ENCODE results near the gene USP24.

DNA sequence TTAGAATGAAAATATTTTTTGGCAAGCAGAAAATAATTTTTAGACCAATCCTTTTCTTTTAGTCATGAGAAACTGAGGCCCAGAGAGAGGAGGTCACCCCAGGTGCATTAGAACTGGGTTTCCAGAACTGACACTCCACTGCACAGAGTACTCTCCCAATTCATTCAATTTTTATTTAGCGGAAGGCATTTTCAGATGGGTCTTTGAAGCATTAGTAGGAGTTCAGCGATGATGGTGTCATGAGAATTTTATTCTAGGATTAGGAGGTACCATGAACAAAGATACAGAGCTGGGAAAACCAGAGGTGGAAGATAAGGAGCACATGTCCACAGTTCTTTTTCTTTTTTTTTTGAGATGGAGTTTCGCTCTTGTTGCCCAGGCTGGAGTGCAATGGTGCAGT, 173.6 kb downstream of the USP24 start:
- TF ChIP-seq CTCF (IDR thresholded peaks at IDR 0.05) (no peak), IRF3 (IDR thresholded peaks at IDR 0.05; ENCODE audit: low read depth, low read length) (no peak), FOXM1 (IDR thresholded peaks at IDR 0.05; ENCODE audit: low read depth) (no peak), MAX (IDR thresholded peaks at IDR 0.05; ENCODE audit: low read depth) (no peak), SIN3A (IDR thresholded peaks at IDR 0.05; ENCODE audit: borderline replicate concordance, low read depth, low read length) (no peak), CHD2 (IDR thresholded peaks at IDR 0.05; ENCODE audit: low read length, partially characterized antibody) (no peak), REST (IDR thresholded peaks at IDR 0.05; ENCODE audit: low read depth, low read length) (no peak), YY1 (IDR thresholded peaks at IDR 0.05; ENCODE audit: low read depth) (no peak), GABPA (IDR thresholded peaks at IDR 0.05; ENCODE audit: low read depth) (no peak), POLR2AphosphoS5 (IDR thresholded peaks at IDR 0.05; ENCODE audit: low read depth, low read length) (no peak), EP300 (IDR thresholded peaks at IDR 0.05; ENCODE audit: borderline replicate concordance in 1 of 2, low read depth in 1 of 2, low read length in 1 of 2) (no peak), JUND (IDR thresholded peaks at IDR 0.05) (no peak), RAD21 (IDR thresholded peaks at IDR 0.05; ENCODE audit: low read length) (no peak)
